GM23248 (cell line): ENCODE measurements around the gene CCNB2. TPM values are rescaled to one million over a fixed set of nuclear protein-coding genes. Genes with fewer than 3 reads are reported as not detected.
"Not testable (repeated sequence)": the region's sequence is repeated elsewhere in the genome, so short reads cannot be mapped to it uniquely, and the experiment has no call there.

Experiments
- DNase-seq: peaks from one replicate; pipeline ENCODE4 v3.0.0-alpha.2; 2015
- H2AFZ ChIP-seq: fragments of 200-600 bp; sonication (generic); 2 replicates; pipeline ENCODE4 v1.6.1; 2016; ENCODE audit warnings: antibody characterized with exemption
- H3F3A ChIP-seq: fragments of 200-600 bp; sonication (generic); 2 replicates; pipeline ENCODE4 v1.6.1; 2016; ENCODE audit warnings: mild to moderate bottlenecking, antibody characterized with exemption, mixed run types; ENCODE audit not compliant: insufficient read depth
- H3K27ac ChIP-seq: fragments of 200-600 bp; sonication (generic); 2 replicates; pipeline ENCODE4 v1.5.1; 2016; ENCODE audit warnings: mild to moderate bottlenecking
- H3K27me3 ChIP-seq: fragments of 200-600 bp; sonication (generic); replicated peaks from 2 replicates; pipeline ENCODE4 v1.6.1; 2016; ENCODE audit warnings: mild to moderate bottlenecking; ENCODE audit not compliant: insufficient read depth
- H3K36me3 ChIP-seq: fragments of 200-600 bp; sonication (generic); 2 replicates; pipeline ENCODE4 v1.6.1; 2016; ENCODE audit warnings: low read depth, mild to moderate bottlenecking
- H3K4me1 ChIP-seq: fragments of 200-600 bp; sonication (generic); 2 replicates; pipeline ENCODE4 v1.6.1; 2016; ENCODE audit warnings: mild to moderate bottlenecking; ENCODE audit not compliant: insufficient read depth
- H3K4me2 ChIP-seq: fragments of 200-600 bp; sonication (generic); one replicate; pipeline ENCODE4 v1.6.1; 2016; ENCODE audit warnings: mild to moderate bottlenecking; ENCODE audit not compliant: unreplicated experiment
- H3K4me3 ChIP-seq: fragments of 200-600 bp; sonication (generic); 2 replicates; pipeline ENCODE4 v1.5.1; 2016; ENCODE audit warnings: mild to moderate bottlenecking
- H3K79me2 ChIP-seq: fragments of 200-600 bp; sonication (generic); 2 replicates; pipeline ENCODE4 v1.6.1; 2016; ENCODE audit warnings: mild to moderate bottlenecking; ENCODE audit not compliant: insufficient read depth
- H3K9ac ChIP-seq: fragments of 200-600 bp; sonication (generic); 2 replicates; pipeline ENCODE4 v1.6.1; 2016; ENCODE audit warnings: mild to moderate bottlenecking
- H3K9me2 ChIP-seq: fragments of 200-600 bp; sonication (generic); 2 replicates; pipeline ENCODE4 v1.6.1; 2016; ENCODE audit warnings: mixed run types, mild to moderate bottlenecking, moderate library complexity; ENCODE audit not compliant: insufficient read depth
- H3K9me3 ChIP-seq: fragments of 200-600 bp; sonication (generic); one replicate; pipeline ENCODE4 v1.6.1; 2017; ENCODE audit warnings: low read depth
- H4K20me1 ChIP-seq: fragments of 200-600 bp; sonication (generic); 2 replicates; pipeline ENCODE4 v1.6.0; 2016; ENCODE audit not compliant: insufficient read depth
- EZH2 ChIP-seq: fragments of 200-600 bp; sonication (generic); IDR thresholded peaks from 2 replicates; pipeline ENCODE4 v1.6.1; 2018; ENCODE audit warnings: antibody characterized with exemption, mild to moderate bottlenecking; ENCODE audit not compliant: insufficient read depth, poor library complexity, severe bottlenecking
- EZH2phosphoT487 ChIP-seq: fragments of 200-600 bp; sonication (generic); IDR thresholded peaks from 2 replicates; pipeline ENCODE4 v1.6.1; 2018; ENCODE audit warnings: antibody characterized with exemption, moderate library complexity, mild to moderate bottlenecking, low read depth; ENCODE audit not compliant: insufficient read depth
- WGBS, 2 experiments: methylation state at CpG; one replicate each; pipeline ENCODE4 v1.1.6; 2015 to 2017; ENCODE audit warnings: low lambda C conversion rate in 2 of 2, low coverage in 1 of 2; ENCODE audit errors: missing lambda C conversion rate in 2 of 2; 5-methylcytosine and 5-hydroxymethylcytosine counted together
- in situ Hi-C: fragments of 300-500 bp; cut with MboI; formaldehyde crosslinking; loops from 2 replicates; pipeline ENCODE4 v1.15.0; 2020
- polyA plus RNA-seq: library from polyadenylated mRNA; unstranded; fragments of >200 nt; fragmentation: Nextera tagmentation; extraction: Ambion mirVana; gene quantifications from 2 replicates; pipeline ENCODE4 v1.2.1, GENCODE V29; 2016
- total RNA-seq: library from RNA; depleted of rRNA; stranded (reverse); fragments of >200 nt; shearing (Covaris generic); gene quantifications from 2 replicates; pipeline ENCODE4 v1.2.3, GENCODE V29; 2014

Gene CCNB2
- total and polyA plus RNA-seq, 2 experiments from 2014 or later, result 23.2 to 33.9 TPM

DNA sequence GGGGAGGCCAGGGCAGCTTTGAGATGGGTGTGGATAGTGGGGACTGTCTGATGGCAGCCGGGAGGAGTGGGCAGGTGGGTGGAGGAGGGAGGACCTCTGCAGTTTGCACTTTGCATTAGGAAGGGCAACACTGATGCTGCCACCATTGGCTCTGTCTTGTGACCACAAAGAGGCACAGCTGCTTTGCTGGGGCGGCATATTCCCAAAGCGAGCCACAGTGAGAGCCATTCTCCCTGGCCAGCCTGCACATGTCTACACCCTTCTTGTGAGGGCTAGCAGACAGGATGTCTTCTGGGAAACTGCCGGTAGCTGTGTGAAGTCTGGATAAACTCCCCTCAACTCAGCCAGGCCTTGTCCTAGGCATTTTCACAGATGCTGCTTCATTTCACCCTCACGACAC is 38.3 kb downstream of the CCNB2 start:
- H3K9ac ChIP-seq, result no peak overlapping the region
- no peaks in the 10 kb centered on the region for H3K9me2 ChIP-seq
- H2AFZ ChIP-seq, result no peak overlapping the region
- peaks cover 21% of the 10 kb centered on the region; the same call in 1 of the 2 replicates for H3K36me3 ChIP-seq
- no peak overlapping the region for H3K4me3 ChIP-seq
- H3K79me2 ChIP-seq, result no peaks in the 10 kb centered on the region
- H4K20me1 ChIP-seq, result no peaks in the 10 kb centered on the region
- H3K27ac ChIP-seq, result no peak overlapping the region
- peaks cover 11% of the 10 kb centered on the region; the same call in 1 of the 2 replicates for H3F3A ChIP-seq
- TF ChIP-seq EZH2 (no peak), EZH2phosphoT487 (no peak)
- DNase-seq, result no peak
- H3K4me2 ChIP-seq, result no peak overlapping the region
- 89 to 94% methylated on average over 5 of the region's 5 CpGs for WGBS, 2 experiments
- no peaks in the 10 kb centered on the region for H3K27me3 ChIP-seq
- in situ Hi-C loops, result no loop called here
- no peaks in the 10 kb centered on the region for H3K9me3 ChIP-seq
- peaks cover 7% of the 10 kb centered on the region for H3K4me1 ChIP-seq

DNA sequence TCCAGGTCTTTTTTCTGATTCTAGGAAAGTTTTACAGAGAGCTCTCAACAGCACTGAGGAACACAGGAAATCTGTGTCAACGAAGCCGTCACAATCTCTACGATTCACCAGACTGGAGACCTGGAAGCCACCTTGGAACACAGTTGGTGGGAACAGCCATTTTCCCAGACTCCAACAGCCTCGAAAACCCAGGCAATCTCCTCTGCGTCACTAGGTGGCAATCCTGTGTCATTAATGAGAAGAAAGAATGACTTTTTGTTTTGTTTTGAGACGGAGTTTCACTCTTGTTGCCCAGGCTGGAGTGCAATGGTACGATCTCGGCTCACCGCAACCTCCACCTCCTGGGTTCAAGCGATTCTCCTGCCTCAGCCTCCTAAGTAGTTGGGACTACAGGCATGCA is 39.6 kb downstream of the CCNB2 start:
- H4K20me1 ChIP-seq, H3K27me3 ChIP-seq, H3K4me2 ChIP-seq, H3F3A ChIP-seq, H3K9me2 ChIP-seq, H3K27ac ChIP-seq, H3K9me3 ChIP-seq, H3K4me3 ChIP-seq, in situ Hi-C loops, H3K79me2 ChIP-seq, H3K9ac ChIP-seq, H2AFZ ChIP-seq: not testable (repeated sequence)
- peaks cover 26% of the 10 kb centered on the region; the same call in 1 of the 2 replicates for H3K36me3 ChIP-seq
- DNase-seq, result peak; percentile 30
- WGBS, 2 experiments, result 61 to 62% methylated on average over 10 of the region's 10 CpGs
- H3K4me1 ChIP-seq, result peaks cover 13% of the 10 kb centered on the region

DNA sequence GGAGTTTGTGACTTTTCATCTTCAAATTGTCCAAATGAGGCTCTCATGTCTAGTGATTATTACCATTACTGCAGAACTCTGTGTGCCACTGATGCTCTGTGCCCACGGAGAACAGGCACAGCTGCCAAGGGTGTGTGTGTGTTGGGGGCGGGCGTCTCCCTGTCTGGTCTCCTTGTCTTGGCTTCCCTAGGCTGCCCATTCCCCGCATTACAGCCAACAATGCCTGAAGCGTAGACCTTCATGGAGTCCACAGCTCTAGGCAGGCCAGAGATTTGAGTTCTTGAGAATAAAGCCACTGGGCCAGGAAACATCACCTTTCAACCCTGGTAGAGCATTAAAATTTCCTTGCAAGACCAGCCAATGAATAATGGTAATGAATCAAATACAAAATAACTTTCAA is 42.7 kb downstream of the CCNB2 start:
- no peak overlapping the region for H2AFZ ChIP-seq
- no peak overlapping the region for H3K4me2 ChIP-seq
- H3K9me2 ChIP-seq, result no peaks in the 10 kb centered on the region
- no peak overlapping the region for H3K4me3 ChIP-seq
- H3K79me2 ChIP-seq, result no peaks in the 10 kb centered on the region
- TF ChIP-seq EZH2phosphoT487 (no peak), EZH2 (no peak)
- H3K4me1 ChIP-seq, result peaks cover 13% of the 10 kb centered on the region
- 42 to 45% methylated on average over 5 of the region's 5 CpGs for WGBS, 2 experiments
- no peak for DNase-seq
- H3F3A ChIP-seq, result peaks cover 14% of the 10 kb centered on the region; the same call in 1 of the 2 replicates
- no peak overlapping the region for H3K9ac ChIP-seq
- no peak overlapping the region for H3K27ac ChIP-seq
- no peaks in the 10 kb centered on the region for H3K27me3 ChIP-seq
- peaks cover 41% of the 10 kb centered on the region; the same call in 1 of the 2 replicates for H3K36me3 ChIP-seq
- H4K20me1 ChIP-seq, result no peaks in the 10 kb centered on the region
- H3K9me3 ChIP-seq, result no peaks in the 10 kb centered on the region
- in situ Hi-C loops, result no loop called here

DNA sequence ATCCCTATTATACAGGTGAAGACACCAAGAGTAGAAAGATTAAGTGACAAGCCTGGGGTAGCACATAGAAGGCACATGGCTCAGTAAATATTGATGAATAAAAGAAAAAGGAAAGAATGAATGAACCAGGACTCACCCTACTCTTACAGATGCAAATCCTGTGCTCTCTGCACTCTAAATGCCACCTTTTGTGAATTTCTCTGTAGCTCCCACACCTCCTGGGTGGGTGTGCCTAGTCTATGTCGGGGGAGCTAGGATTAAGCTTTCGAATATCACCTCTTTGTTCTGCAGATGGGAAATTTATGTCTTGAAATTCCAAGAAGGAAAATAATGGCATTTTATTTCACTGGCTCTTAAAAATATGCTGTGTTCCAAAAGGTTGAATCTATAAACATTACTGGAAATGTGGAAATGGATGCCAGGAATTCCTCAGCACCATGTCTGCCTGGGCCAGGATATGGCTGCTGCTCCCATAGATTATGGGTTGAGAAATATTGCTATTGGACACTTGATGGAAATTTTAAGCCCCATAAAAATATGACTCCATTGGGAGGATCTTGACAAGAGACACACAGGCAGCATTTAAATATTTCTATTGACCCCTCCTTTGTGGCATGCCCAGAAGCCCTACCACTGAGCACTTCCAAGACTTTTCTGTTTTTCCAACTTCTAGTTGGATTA is 43.3 kb downstream of the CCNB2 start:
- no peak overlapping the region for H3K4me3 ChIP-seq
- peak overlapping the region; percentile 16; the same call in 1 of the 2 replicates for H3K27ac ChIP-seq
- H3K36me3 ChIP-seq, result peaks cover 47% of the 10 kb centered on the region; the same call in 1 of the 2 replicates
- no peaks in the 10 kb centered on the region for H3K79me2 ChIP-seq
- WGBS, 2 experiments, result 16 to 26% methylated on average over 2 of the region's 2 CpGs
- DNase-seq, result peak; percentile 41
- H3K9me3 ChIP-seq, result no peaks in the 10 kb centered on the region
- no peaks in the 10 kb centered on the region for H3K27me3 ChIP-seq
- no peaks in the 10 kb centered on the region for H3K9me2 ChIP-seq
- H4K20me1 ChIP-seq, result no peaks in the 10 kb centered on the region
- peaks cover 13% of the 10 kb centered on the region for H3K4me1 ChIP-seq
- H3K9ac ChIP-seq, result no peak overlapping the region
- H3F3A ChIP-seq, result peaks cover 14% of the 10 kb centered on the region; the same call in 1 of the 2 replicates
- no peak overlapping the region for H3K4me2 ChIP-seq
- H2AFZ ChIP-seq, result no peak overlapping the region
- in situ Hi-C loops, result no loop called here
- TF ChIP-seq EZH2, result no peak
- no peak for TF ChIP-seq EZH2phosphoT487

DNA sequence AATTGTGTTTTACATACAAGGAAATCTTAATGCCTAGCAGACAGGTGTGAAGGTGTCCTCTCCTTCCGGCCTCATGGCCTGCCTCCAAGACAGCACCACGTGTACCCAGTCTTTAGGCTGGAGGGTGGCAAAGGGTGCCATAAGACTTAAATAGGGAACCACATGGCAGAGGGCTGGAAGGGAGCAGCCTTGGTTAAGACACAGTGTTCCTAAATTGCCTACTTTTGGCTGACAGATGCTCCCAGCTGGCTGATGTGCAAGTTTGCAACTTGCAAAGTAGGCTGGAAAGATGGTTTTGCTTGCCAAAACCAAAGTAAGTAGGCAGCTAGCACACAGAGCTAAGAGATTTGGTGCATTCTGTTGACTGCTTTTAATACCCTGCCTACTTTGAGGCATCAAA is 45.2 kb downstream of the CCNB2 start:
- H3K4me3 ChIP-seq, result no peak overlapping the region
- H2AFZ ChIP-seq, result no peak overlapping the region
- peaks cover 13% of the 10 kb centered on the region for H3K4me1 ChIP-seq
- no peak for TF ChIP-seq EZH2
- no peak for TF ChIP-seq EZH2phosphoT487
- H4K20me1 ChIP-seq, result no peaks in the 10 kb centered on the region
- no peak overlapping the region for H3K9ac ChIP-seq
- H3K27me3 ChIP-seq, result no peaks in the 10 kb centered on the region
- H3K36me3 ChIP-seq, result peaks cover 64% of the 10 kb centered on the region; the same call in 1 of the 2 replicates
- DNase-seq, result no peak
- H3K4me2 ChIP-seq, result no peak overlapping the region
- no peak overlapping the region for H3K27ac ChIP-seq
- H3F3A ChIP-seq, result peaks cover 14% of the 10 kb centered on the region
- no peaks in the 10 kb centered on the region for H3K79me2 ChIP-seq
- H3K9me3 ChIP-seq, result no peaks in the 10 kb centered on the region
- in situ Hi-C loops, result no loop called here
- no peaks in the 10 kb centered on the region for H3K9me2 ChIP-seq
- WGBS, 2 experiments, result 29% methylated on average over 2 of the region's 2 CpGs
